GM18873 (cell line): ENCODE data around the gene ATP11A.

ENCODE experiments used
- ATAC-seq: cut with Tn5 transposase; IDR thresholded peaks from one replicate; pipeline ENCODE4 v1.9.1; 2021; ENCODE audit warnings: mild to moderate bottlenecking, moderate library complexity, moderate number of reproducible peaks; ENCODE audit not compliant: unreplicated experiment, low FRiP score

The ATP11A gene

GRCh38 chr13:112771139-112771876 is 81.5 kb downstream of the ATP11A start:
- ATAC-seq = no peak

DNA sequence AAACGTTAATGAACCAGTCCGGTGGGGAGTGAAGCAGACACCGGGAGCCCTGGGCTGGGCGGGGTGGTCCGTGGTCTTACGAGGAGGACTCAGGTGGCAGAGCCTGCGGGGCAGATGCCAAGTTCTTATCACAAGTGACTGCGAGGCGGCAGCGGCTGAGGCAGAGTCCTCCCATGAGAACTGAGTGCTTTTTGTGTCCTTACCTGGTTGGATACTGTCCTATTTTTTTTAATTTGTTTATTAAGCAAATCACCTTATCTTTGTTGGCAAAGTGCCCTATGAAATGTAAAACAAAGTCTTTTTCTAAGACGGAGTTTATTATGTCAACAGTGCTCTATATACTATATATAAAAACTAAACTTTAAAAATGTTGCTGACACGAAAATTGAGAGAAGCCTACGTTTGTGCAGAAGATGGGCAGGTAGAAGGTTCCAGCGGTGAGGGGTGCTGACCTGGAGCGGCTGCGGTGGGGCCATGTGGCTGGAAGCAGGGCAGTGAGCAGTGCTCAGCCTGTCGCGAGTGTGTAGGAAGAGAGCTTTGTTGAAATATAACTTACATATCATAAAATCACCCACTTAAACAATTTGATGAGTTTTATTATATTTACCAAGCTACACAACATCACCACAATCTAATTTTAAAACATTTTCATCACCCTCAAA is 82.2 kb downstream of the ATP11A start:
- no peak for ATAC-seq

GRCh38 chr13:112772539-112772909 is 82.7 kb downstream of the ATP11A start:
- no peak for ATAC-seq

DNA sequence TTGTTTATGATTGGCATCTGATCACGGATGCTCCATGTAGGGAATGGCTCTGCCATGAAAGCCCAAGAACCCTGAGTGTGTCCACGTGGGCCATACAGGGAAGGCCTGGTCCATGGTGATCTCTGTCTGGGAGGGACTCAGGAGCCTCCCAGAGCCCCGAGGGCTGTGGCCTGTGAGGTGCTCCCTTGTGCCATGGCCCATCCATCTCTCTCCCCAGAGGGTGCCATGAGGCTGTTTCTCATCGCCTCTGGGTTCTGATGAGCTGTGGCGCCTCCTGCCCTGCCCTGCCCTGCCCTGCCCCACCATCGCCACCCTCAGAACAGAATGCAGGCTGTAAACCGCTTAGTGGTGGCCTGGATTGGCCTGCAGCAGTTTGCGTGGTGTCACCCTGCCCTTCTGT is 83.1 kb downstream of the ATP11A start:
- ATAC-seq = no peak

- ATAC-seq = no peak
These were observed 84.0 kb downstream of the ATP11A start for GRCh38 chr13:112773601-112774447.

GRCh38 chr13:112774448-112774792 is 84.6 kb downstream of the ATP11A start:
- ATAC-seq = no peak

DNA sequence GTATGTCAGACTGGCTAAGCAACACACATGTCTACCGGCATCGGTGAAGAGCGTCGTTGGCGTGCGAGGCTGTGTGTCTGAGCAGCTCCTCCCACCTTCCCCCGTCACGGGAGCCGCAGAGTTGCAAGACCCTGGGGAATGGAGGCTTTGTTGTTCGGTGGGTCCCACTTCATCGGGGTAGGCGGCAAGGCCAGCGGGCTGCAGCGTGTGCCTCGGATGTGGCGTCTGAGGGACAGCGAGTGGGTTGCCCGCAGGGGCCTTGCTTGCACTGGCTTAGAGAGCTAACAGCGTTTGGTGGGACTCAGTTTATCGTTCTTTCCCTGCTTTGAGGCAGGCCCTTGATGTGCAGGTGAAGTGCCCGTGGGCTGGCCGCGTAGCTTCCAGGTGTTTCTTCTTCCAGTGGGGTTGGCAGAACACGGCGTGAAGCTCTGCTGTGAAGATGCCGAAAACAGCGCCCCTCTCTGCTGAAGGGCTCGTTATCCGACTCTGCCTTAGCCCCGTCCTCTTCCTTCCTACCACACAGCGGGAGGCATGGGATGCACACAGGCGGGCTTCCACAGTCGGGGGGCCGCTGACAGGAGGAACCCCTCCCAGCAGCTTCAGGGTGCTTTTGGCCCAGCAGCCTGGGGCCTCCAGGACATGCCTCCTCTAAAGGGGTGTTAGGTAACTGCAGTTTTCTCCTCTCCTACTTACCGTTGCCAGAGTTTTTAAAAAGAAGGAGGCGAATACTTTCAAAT is 85.2 kb downstream of the ATP11A start:
- ATAC-seq = no peak

- ATAC-seq = no peak
These were observed 86.0 kb downstream of the ATP11A start for GRCh38 chr13:112775791-112776279.

- ATAC-seq = no peak
These were observed 86.5 kb downstream of the ATP11A start for GRCh38 chr13:112776354-112776753.

GRCh38 chr13:112776971-112777370 is 87.1 kb downstream of the ATP11A start:
- ATAC-seq = no peak

- no peak for ATAC-seq
These were observed 88.0 kb downstream of the ATP11A start for GRCh38 chr13:112777637-112778406.

GRCh38 chr13:112779856-112780604 is 90.2 kb downstream of the ATP11A start:
- ATAC-seq = no peak

GRCh38 chr13:112781287-112781686 is 91.4 kb downstream of the ATP11A start:
- no peak for ATAC-seq

GRCh38 chr13:112781881-112782361 is 92.1 kb downstream of the ATP11A start:
- no peak for ATAC-seq

- ATAC-seq = no peak
These were observed 92.7 kb downstream of the ATP11A start for GRCh38 chr13:112782429-112783010.

DNA sequence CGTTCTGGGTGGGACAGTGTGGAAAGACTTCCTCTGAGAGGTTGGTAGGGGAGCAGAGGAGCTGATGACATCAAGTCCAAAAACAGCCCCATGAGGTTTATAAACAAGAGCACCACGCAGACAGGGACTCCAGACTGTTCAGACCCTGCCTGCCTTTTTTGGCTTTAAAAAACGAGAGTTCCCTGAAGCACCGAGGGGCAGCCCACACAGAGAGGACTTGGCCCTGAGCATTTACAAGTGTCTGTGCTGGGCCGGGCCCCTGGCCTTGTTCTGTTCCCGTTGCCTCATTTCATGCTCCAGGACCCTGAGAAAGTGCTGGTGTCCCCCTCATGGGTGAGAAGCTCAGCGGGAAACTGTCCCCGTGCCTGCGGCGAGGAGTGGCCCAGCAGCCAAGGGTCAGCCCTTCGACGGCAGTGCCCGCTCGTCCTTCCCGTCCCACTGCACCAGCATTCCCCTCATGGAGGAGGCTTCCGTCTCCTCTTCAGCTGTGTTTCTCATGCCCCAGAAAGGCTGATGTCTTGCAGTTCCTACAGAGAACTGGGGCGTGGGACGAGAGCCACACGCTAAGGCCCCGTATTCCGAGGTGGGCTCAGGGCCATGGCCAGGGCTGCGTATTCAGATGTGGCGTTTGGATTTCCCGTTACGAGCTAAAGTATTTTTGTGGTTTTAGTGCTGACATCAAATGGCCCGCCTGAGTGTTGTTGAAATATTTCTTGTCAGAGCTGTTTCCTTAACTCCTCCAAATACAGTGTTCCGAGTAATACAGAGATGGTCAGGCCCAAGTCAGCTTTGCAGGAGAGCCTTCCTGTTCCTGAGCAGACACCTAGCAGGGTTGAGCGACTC is 93.5 kb downstream of the ATP11A start:
- ATAC-seq = no peak

GRCh38 chr13:112783978-112784371 is 94.1 kb downstream of the ATP11A start:
- no peak for ATAC-seq
